GM21717 (cell line): ENCODE results near the gene CFAP410.

ENCODE experiments used
- ATAC-seq: cut with Tn5 transposase; IDR thresholded peaks from one replicate; pipeline ENCODE4 v1.9.1; 2021; ENCODE audit warnings: mild to moderate bottlenecking, moderate library complexity; ENCODE audit not compliant: unreplicated experiment

CFAP410 gene

GRCh38 chr21:44332383-44332782 lies 6.8 kb downstream of the CFAP410 start:
- ATAC-seq: no peak

- ATAC-seq: no peak
Measured at GRCh38 chr21:44331650-44332307, 7.4 kb downstream of the CFAP410 start.

GRCh38 chr21:44331209-44331608 lies 8.0 kb downstream of the CFAP410 start:
- no peak for ATAC-seq

- no peak for ATAC-seq
Measured at GRCh38 chr21:44330698-44331097, 8.5 kb downstream of the CFAP410 start.

- no peak for ATAC-seq
Measured at GRCh38 chr21:44329971-44330681, 9.1 kb downstream of the CFAP410 start.

GRCh38 chr21:44329086-44329889 lies 9.9 kb downstream of the CFAP410 start:
- ATAC-seq: no peak

- ATAC-seq: no peak
Measured at GRCh38 chr21:44328242-44328895, 10.8 kb downstream of the CFAP410 start.

- no peak for ATAC-seq
Measured at GRCh38 chr21:44327603-44327974, 11.6 kb downstream of the CFAP410 start.

- no peak for ATAC-seq
Measured at GRCh38 chr21:44326716-44327602, 12.2 kb downstream of the CFAP410 start.

- no peak for ATAC-seq
Measured at GRCh38 chr21:44326272-44326647, 12.9 kb downstream of the CFAP410 start.

GRCh38 chr21:44325386-44326271 lies 13.6 kb downstream of the CFAP410 start:
- no peak for ATAC-seq

- ATAC-seq: no peak
Measured at GRCh38 chr21:44324854-44325107, 14.4 kb downstream of the CFAP410 start.

- ATAC-seq: no peak
Measured at GRCh38 chr21:44324106-44324853, 14.9 kb downstream of the CFAP410 start.

GRCh38 chr21:44323591-44323990 lies 15.6 kb downstream of the CFAP410 start:
- ATAC-seq: no peak

- no peak for ATAC-seq
Measured at GRCh38 chr21:44322621-44323325, 16.4 kb downstream of the CFAP410 start.

- ATAC-seq: no peak
Measured at GRCh38 chr21:44321846-44322450, 17.2 kb downstream of the CFAP410 start.

- ATAC-seq: no peak
Measured at GRCh38 chr21:44320847-44321246, 18.3 kb downstream of the CFAP410 start.
